ENCODE results near the gene ZNF853.

DNA sequence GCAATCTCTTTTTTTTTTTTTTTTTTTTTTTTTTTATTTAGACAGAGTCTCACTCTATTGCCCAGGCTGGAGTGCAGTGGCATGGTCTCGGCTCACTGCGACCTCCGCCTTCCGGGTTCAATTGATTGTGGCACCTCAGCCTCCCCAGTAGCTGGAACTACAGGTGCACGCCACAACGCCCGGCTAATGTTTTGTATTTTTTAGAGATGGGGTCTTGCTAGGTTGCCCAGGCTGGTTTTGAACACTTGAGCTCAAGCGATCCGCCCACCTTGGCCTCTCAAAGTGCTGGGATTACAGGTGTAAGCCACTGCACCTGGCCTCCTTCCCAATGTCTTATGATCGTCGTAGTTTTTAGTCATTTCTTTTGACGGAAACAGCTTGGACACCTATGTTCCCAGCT, 6.6 kb upstream of the ZNF853 start:
- TF ChIP-seq, protein P1, sequence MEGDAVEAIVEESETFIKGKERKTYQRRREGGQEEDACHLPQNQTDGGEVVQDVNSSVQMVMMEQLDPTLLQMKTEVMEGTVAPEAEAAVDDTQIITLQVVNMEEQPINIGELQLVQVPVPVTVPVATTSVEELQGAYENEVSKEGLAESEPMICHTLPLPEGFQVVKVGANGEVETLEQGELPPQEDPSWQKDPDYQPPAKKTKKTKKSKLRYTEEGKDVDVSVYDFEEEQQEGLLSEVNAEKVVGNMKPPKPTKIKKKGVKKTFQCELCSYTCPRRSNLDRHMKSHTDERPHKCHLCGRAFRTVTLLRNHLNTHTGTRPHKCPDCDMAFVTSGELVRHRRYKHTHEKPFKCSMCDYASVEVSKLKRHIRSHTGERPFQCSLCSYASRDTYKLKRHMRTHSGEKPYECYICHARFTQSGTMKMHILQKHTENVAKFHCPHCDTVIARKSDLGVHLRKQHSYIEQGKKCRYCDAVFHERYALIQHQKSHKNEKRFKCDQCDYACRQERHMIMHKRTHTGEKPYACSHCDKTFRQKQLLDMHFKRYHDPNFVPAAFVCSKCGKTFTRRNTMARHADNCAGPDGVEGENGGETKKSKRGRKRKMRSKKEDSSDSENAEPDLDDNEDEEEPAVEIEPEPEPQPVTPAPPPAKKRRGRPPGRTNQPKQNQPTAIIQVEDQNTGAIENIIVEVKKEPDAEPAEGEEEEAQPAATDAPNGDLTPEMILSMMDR (IDR thresholded peaks at IDR 0.05) = no peak
- no peak for TF ChIP-seq POLR2AphosphoS5 (IDR thresholded peaks at IDR 0.05)

Data from prostate gland (tissue), 2 donors.